HG03521 (cell line): ENCODE data around the gene SORT1.
"Not testable (repeated sequence)": the region's sequence is repeated elsewhere in the genome, so short reads cannot be mapped to it uniquely, and the experiment has no call there.

Source experiments
- ATAC-seq: cut with Tn5 transposase; IDR thresholded peaks from one replicate; pipeline ENCODE4 v1.9.1; 2021; ENCODE audit warnings: mild to moderate bottlenecking, moderate library complexity; ENCODE audit not compliant: unreplicated experiment

SORT1 gene

GRCh38 chr1:109301874-109302273 is 95.8 kb downstream of the SORT1 start:
- ATAC-seq = no peak

- ATAC-seq = no peak
These were observed 97.0 kb downstream of the SORT1 start for GRCh38 chr1:109300650-109301151.

DNA sequence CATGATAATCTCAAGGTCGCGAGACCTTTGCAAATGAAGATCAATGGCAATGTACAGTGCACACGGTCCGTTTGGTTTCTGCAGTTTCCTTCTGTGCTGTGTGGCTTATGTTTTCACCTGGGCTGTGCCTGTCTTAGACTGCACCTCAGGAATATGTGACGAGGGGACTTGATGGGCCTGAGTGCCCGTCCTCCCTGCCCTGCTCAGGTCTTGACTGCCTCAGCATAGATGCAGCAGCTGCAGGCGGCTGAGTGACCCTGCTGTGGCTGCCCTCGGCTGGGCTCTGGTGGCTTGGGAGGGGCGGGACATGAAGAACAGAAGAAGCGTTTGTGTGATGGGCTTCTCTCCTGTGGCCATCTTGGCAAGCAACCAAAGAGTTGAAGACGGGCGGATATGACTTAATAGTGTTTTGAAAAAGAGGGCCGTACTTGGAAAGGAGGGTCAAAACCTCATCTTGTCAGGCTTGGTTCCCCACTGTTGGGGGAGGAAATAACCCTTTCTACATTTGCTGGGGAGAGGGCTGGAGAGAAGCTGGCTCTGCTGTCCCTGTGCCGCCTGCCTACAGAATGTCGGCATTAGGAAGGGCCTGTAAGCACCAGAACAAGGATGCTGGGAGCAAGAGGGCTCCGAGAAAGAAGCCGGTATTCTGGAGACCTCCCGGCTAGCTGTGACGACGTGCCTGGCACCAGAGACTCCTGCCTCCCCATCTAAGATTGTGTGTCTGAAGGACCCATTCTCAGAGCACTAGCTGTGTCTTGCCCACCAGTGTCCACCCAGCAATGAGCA is 98.0 kb downstream of the SORT1 start:
- ATAC-seq = no peak

GRCh38 chr1:109298666-109299557 is 98.8 kb downstream of the SORT1 start:
- ATAC-seq = no peak

DNA sequence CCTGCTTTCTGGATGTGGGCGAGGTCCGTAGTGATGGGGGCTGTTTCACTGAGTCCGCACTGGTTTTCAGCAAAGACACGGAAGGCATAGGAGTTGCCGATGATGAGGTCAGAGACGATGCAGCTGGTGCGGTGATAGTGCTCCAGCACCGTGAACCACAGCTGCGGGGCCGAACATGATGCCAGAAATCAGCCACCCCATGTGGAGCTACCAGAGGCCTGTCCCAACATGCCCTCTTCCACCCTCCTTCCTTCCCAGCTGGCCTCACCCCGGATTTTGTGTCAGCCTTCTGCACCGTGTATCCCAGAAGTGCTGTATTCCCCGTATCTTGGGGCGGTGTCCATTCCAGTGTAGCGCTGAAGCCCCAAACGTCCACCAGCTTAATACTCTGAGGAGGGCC is 100.9 kb downstream of the SORT1 start:
- ATAC-seq = no peak

DNA sequence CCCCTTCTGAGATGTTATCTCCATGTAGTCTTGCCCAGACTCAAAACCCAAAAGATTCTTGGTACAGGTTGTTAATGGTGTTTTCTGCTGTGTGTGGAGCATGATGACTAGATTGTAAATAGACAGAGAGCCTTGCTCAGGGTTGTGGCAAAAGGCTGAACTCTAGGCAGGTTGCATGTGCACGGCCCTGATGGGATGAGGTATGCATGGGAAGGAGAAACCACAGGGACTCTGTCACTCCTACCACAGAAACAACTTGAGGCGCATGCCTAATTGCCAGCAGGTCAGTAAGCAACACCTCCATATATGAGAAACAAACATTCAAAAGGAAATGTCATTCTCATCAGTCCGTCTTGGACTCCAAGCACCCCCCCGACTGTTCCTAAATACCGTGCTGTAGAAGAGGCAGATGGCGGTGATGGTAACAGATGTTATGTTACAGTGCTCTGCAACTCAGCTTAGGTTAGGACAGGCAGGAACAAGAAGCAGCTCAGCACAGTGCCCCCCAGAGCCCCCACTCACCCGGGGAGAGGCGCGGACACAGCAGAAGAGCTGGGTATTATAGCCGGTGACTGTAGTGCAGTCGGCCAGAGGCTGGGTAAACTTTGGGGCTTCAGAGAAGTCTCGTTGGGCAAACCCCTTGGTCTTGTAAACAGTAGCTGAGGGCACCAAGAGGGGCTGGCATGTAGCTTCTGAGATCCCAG is 101.9 kb downstream of the SORT1 start:
- no peak for ATAC-seq

DNA sequence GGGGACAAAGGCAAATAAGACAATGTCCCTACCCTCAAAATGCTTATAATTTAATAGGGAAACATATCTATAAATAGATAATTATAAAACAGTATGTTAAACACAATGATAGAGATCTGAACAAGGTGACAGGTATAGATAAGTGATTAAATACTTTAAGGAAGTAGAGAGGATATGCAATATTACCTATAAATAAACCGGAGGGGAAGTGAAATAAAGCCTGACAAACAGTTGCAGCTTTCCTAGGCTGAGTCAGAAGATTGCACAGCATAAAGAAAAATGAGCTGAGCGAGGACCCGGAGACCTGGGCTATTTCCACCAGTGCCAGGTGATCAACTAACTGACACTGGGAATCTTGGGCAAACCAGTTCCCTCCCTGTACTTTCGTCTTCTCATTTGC is 103.2 kb downstream of the SORT1 start:
- no peak for ATAC-seq

GRCh38 chr1:109293026-109293425 is 104.7 kb downstream of the SORT1 start:
- no peak for ATAC-seq

GRCh38 chr1:109292364-109292763 is 105.4 kb downstream of the SORT1 start:
- ATAC-seq = no peak

GRCh38 chr1:109290998-109291397 is 106.7 kb downstream of the SORT1 start:
- ATAC-seq = no peak

DNA sequence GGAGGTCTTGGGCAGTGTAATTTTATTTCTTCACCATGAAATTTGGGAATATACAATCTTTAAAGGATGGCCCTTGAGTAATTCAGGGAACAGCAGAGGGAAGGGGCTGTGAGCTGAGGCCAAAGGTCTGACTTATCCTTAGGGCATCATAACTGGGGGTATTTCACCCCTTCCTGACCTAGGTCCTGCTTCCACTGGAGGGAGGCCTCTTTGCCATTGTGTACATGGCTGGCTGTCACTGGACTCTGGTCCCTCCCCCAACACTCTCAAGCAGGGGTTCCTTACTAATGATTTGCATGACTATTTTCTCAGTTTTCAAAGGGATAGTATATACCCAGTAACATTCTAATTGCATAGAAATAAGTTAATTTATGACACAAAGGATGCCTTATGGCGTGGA is 107.6 kb downstream of the SORT1 start:
- ATAC-seq = no peak

GRCh38 chr1:109286762-109287161 is 111.0 kb downstream of the SORT1 start:
- not testable (repeated sequence) for ATAC-seq

DNA sequence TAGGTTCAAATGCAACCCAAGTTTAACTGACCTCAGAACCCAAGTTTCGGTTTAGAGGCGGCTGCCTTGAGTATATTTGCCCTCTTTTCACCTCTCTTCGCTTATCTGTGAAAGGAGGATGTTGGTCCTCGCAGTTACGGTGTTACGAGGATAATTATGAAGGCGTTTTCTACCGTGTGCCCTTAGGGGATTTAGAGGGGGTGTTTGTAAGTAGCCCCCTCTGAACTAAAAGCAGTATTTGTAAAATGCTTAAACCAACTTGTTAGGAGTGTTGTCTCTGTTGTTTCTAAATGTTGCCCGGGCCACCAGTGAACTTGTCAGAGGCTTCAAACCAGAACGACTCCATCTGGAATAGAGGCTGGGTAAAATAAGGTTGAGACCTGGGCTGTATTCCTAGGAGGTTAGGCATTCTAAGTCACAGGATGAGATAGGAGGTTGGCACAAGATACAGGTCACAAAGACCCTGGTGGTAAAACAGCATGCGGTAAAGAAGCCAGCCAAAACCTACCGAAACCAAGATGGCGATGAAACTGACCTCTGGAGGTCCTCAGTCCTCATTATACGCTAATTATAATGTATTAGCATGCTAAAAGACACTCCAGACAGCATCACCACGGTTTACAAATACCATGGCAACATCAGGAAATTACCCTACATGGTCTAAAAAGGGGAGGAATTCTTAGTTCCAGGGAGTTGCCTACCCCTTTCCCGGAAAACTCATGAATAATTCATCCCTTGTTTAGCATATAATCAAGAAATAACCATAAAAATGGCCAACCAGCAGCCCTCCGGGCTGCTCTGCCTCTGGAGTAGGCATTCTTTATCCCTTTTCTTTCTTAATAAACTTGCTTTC is 113.7 kb downstream of the SORT1 start:
- ATAC-seq = peak; percentile 23

DNA sequence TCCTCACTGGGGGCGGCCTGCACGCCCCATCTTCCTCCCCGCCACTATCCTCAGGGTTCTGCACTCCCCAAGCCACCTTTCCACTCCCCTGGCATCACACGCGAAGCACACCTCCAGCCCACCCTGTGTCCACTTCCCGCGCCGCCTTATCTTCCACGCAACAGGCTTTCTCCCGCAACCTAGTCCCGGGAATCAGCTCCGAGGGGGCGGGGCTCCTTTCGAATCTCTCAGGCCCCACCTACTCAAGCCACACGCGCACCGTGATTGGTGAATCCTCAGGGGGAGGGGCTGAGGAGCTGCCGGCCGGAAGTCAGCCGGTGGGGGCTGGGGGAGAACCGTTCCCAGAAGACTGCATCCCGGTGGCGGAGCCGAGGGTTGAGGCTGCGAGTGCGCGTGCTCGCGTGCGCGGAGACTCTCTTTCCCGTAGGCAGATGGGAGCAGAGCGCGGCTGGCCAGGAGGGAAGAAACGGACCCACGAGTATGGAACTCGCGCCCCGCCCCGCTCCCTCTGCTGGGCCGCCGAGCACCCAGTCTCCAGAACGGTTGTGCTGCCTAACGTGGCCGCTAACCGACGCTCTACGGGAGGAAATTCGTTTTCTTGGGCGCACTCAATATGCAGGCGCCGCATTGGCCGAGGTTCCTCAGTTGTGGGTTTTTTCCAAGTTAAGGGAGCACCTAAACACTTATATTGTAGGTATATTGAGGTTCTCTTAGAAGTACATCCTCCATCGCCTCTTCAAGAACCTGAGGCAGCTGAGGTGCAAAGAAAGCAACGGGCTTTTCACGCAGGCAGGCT is 114.6 kb downstream of the SORT1 start, which contains the start of gene PSRC1:
Gene PSRC1, minus strand, starts transcription at position 194 of the 796 bp plus-strand sequence.
- peak; percentile 83 for ATAC-seq

- no peak for ATAC-seq
These were observed 115.2 kb downstream of the SORT1 start for GRCh38 chr1:109282497-109282951.

GRCh38 chr1:109281680-109282496 is 115.8 kb downstream of the SORT1 start:
- ATAC-seq = no peak

- no peak for ATAC-seq
These were observed 116.9 kb downstream of the SORT1 start for GRCh38 chr1:109280862-109281261.

- ATAC-seq = no peak
These were observed 118.0 kb downstream of the SORT1 start for GRCh38 chr1:109279615-109280278.
